COR-L47 (cell line): Measurements from ENCODE around the gene CHST15.

Experiments used
- DNase-seq: peaks from one replicate; lab custom pipeline; 2025; lab: John Stamatoyannopoulos, UW

Gene CHST15

DNA sequence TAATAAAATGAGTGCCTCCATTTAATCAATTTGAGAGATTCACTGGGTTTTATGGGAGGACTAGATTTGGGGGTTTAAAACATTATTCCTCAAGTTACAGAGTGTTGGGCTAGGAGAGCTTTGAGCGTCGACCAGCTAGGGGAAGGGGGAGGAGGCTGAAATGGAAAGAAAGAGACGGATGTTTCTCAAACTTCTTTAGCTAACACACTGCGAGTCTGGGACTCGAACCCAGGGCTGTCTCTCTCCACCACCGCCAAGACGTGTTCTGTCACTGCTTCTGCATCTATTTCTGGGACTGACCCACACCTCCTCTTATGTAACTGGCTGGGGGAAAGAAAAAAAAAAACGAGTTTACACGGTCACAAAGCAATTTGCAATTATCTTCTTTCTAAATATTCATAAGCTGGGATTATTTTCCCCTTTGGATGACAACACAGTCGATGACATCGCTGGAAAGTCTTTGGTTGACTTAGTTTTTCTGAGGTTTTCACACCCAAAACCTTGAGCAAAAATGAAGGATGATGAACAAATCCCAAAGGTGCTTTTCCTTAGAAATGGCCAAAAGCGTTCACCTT lies 27.2 kb downstream of the CHST15 start:
- no peak for DNase-seq

DNA sequence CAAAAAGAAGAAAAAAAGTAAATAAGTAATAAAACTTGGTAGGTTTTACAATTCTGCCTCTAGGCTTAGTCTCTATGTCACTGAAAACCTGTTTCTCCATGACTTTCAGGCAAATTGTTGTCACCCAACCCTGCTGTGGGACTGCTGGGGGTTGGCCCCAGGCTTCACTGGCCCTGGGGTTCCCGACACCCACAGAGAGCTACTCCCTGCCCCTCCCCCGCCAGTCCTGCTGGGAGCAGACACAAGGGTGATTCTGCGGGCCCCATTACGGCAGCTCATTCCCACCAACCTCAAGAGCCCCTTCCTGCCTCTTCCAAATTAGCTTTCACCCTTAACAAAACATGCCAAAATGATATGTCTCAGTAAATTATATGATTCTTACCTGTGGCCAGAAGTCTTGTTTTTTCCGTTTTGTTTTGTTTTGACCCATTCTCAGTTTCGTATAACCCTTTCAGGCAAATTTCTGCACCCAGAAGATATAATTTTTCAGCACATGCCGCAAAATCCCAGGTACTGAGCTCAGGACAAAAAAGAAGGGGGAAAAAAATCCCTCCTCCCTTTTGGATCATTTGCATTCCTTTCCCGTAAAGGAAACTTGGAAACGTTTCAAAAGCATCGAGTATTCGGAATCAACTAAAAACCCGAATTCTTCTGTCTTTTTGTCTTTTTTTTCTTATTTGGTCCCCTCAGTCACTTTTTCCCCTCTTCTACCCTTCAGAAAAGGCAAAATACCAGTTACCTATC lies 27.8 kb downstream of the CHST15 start:
- DNase-seq, result no peak

DNA sequence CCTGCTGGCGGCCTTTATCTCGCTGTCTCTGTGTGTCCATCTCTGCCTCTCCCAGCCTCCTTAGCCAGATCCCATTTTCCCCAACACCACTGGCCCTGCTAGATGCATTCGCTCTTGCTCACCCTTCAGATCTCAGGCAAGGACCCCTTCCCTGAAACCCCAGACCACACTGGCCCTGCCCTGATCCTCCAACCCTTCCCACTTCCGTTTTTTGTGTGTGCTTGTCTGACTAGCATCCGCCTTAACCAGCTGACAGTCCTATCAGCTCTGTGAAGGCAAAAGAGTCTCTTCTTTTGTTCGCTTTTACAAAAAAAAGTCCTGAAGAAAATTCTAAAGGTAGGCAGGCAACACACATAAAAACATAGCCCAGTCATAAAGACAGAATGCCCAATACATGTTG lies 28.7 kb downstream of the CHST15 start:
- no peak for DNase-seq

DNA sequence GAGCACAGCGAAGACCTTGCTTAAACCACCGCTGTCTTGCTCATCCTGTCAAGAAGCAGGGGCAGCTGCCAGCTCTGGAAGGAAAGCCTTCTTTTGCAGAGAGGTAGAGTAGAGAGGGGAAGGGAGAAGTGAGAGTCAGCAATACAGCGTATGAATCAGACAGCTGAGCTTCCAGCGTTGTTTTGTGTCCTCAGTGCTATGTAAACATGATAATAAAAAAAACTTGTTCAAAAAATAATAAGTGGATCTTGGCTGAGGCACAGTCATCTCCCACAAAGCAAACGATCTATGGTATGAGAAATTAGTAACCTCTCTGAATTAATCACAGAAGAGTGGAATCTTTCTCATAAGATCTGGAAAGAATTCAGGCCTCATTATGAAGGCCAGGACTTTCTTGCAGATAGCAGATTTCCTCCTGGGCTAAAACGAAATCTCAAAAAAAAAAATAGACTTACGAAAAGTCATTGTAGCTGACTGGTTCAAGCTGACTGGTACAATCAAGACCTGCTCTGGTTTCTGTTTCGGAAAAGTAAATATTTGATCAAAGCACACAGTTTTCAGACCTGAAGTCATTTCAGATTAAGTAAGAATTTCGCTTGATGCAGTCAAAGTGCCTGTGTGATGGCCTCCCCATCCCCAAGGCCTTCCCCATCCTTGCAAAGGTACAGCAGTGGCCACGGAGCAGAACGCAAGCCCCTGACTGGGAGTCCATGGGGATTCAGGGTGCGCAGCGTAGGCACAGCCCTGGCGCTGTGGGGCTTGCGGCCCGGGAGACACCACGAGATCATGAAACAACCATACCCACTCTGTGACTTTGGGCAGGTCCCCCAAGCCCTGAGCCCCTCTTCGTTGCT lies 29.4 kb downstream of the CHST15 start:
- DNase-seq, result no peak

DNA sequence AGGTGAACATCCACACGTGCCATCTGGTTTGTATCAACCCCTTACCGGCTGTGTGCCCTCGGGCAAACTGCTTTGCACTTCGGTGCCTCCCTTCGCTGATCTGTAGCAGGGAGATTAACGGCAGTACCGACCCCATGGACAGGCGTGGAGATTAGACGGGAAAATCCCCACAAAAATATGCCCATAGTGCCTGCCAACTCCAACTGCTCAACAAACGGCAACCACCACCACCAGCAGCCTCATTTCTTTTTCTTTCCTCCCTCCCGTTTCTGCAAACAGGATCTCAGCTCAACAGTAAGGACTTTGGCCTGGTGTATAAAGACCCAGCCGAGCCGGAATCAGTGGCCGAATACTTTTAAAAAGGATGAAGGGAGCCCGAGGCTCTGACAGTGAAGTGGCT lies 31.0 kb downstream of the CHST15 start:
- no peak for DNase-seq

DNA sequence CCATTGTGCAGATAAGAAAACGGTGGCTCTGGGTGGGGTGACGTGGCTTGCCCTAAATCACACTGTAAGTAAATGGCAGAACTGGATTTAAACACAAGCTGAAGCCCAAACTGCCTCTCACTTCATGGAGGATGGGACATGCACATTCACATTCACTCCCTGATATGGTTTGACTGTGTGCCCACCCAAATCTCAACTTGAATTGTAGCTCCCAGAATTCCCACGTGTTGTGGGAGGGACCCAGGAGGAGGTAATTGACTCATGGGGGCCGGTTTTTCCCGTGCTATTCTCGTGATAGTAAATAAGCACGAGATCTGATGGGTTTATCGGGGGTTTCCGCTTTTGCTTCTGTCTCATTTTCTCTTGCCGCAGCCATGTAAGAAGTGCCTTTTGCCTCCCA lies 32.4 kb downstream of the CHST15 start:
- no peak for DNase-seq

DNA sequence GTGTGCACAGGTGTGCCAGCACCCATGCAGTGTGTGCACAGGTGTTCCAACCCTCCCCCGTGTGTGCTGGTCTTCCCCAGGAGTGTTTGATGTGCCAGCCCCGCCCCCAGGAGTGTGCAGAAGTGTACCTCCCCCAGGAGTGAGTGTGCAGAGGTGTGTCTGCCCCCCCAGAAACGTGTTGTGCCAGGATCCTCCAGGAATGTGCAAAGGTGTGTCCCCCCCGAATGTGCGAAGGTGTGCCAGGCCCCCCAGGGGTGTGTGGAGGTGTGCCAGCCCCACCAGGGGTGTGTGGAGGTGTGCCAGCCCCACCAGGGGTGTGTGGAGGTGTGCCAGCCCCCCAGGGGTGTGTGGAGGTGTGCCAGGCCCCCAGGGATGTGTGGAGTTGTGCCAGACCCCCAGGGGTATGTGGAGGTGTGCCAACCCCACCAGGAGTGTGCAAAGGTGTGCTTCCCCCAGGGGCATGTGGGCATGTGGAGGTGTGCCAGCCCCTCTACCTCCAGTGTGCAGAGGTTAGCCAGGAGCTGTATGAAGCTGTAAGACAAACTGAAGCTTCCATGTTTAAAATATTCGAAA lies 33.2 kb downstream of the CHST15 start:
- DNase-seq, result no peak

DNA sequence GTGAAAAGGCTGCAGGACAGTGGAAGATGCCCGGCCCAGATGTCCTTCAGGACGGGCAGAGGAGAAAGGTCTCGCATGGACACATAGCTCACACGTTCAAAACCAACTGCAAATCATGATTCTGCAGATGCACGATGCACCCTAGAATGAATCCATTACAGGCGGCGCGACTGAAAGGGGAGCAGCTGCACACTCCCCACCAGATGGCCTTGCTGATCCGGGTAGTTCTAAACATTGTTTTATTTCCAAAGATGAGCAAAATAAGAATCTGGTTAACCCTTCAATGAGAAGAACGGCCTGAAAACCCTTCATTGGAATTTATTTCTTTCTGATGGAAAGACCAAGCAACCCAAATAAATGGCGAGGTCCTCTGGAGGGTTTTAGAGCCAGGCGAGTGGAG lies 33.8 kb downstream of the CHST15 start:
- no peak for DNase-seq

DNA sequence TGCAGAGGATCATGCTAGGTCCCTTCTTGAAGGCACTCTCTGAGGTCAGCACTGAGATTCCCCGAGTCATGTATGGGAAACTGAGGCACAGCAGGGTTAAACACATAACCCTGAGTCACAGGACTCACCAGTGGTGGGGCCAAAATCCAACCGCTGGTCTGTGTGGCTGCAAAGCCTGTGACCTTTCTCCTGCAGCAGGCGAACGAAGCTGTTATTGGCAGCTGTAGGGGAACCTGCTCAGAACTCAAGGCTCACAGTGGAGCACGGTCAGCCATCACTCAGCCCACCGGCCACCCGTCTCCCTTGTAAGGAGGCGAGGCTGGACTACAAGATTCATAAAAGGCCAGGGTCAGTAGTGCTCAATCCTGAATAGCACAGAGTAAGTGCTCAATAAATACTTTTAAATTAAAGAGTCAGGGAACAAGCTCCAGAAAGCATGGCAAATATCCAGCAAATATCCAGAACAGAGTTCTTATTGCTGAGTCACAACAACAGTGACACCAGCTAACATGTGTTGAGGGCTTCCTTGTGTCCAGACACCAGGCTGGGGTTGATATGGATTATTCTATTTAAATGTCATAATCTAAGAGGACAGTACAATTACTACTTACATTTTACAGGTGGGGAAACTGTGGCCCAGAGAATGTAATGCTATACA lies 34.9 kb downstream of the CHST15 start:
- DNase-seq, result no peak

DNA sequence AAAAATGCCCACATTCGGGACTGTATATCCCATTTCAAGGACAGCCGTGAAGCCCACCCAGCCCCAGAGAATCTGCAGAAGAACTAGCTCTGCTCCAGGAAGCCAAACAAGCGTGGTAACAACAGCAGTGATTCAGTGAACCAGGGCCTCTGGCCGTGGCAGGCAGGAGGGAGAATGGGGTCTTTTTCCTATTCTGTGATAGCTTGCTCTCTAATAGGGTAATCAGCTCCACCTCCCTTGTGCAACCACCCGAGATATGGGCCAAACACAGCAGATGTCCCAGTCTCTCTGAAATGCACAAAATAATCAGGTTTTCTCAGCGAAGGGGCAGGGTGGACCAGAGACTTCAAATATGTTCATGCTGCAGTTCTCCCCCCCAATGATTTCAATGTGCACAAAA lies 35.8 kb downstream of the CHST15 start:
- DNase-seq, result no peak

DNA sequence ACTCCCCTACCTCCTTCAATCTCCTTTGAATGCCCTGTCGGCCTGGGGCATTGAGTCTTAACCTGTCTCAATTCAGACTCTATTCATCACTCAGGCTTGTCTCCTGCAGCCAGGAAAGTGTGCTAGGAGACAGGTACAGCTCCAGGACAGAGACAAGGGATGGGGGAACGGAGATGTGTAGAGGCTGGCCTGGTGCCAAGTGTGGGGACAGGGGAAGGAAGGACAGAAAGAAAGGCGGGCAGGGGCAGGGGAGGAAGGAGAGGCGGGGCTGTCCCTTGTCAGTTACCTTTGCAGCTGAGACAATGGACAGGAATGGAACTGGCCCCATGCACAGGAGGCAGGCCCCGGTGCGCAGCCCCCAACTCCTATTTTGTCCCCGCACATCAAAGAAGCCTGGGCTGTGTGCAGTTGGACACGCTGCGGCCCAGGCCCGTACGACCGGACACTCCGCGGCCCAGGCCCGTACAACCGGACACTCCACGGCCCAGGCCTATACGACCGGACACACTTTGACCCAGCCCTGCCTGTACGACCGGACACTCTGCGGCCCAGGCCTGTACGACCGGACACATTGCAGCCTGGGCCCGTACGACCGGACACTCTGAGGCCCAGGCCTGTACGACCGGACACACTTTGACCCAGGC lies 36.9 kb downstream of the CHST15 start:
- no peak for DNase-seq

DNA sequence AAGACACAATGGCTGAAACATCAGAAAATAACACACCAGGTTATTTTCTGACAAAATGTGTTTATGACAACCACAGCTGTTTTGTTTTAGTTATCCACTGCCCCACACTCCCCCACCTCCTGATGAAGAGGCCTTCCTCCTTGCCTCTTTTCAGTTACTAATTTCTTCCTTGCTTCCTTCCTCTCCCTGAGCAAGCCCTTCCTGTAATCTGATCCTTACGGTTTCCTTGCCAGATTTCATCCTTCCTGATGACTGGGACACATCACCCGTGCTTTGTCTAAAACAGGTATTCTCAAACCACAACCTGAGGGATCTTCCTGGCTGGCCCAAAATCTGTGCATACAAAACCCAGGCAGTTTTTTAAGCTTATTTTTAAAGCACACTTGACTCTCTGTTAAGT lies 39.4 kb downstream of the CHST15 start:
- no peak for DNase-seq

DNA sequence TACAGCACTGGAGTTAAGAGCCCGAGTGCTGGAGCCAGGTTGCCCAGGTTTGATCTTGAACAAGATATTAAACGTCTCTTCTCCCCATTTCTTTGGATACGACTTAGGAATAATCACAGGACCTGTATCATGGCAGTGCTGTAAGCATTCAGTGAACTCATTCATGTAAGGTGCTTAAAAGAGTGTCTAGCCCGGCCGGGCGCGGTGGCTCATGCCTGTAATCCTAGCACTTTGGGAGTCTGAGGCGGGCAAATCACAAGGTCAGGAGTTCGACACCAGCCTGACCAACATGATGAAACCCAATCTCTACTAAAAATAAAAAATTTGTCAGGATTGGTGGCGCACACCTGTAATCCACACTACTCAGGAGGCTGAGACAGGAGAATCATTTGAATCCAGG lies 40.8 kb downstream of the CHST15 start:
- DNase-seq, result no peak

DNA sequence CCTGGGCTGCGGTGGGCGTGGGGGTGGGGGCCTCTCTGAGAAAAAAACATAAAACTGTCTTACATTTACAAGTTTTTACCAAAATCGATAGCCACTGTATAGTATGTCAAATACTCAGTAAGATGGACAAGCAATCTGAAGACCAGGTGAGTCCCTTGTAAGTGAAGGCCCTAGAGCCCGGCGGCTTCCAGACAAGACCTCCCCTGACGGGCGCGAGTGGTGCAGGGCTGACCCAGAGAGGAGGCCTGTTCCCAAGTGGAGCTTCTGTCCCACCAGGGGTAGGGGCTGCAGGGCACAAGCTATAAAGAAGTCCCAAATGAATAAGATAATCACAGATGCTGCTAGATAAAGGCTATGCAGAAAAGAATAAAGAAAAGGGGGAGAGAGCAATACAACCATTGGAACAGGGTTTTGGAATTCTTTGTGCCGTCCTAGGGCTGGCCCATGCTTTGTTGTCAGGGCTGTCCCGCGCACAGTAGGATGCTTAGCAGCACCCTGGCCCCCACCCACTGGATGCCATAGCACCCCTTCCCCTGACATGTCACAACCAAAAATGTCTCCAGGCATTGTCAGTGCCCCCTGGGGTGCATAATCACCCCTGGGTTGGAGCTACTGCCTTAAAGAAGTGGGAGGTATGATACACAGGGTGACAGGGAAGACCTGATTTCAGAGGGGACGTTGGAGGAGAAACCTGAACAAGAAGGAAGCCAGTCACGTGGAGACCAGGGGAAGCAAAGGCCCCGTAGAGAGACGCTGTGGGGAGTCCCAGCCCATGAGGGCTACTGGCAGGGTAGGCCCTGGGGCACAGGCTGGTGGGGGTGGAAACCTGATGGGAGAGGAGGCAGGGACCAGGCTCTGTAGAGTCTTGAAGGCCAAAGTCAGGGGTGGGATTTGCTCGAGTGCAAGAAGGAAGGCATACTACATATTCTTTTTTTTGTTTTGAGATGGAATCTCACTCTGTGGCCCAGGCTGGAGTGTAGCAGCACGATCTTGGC lies 43.1 kb downstream of the CHST15 start:
- no peak for DNase-seq

DNA sequence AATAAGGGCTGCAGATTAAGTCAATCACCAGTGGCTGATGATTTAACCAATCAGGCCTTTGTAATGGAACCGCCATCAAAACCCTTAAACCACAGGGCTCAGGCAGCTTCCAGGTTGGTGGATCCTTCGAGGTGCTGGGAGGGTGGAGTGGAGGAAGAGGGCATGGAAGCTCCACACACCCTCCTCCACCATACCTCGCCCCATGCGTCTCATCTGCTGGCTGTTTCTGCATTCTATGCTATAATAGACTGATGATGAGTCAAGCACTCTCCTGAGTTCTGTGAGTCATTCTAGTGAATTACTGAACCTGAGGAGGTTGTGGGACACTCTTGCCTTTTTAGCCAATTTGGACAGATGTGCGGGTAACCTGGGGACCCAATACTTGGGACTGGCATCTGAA lies 43.9 kb downstream of the CHST15 start:
- no peak for DNase-seq

DNA sequence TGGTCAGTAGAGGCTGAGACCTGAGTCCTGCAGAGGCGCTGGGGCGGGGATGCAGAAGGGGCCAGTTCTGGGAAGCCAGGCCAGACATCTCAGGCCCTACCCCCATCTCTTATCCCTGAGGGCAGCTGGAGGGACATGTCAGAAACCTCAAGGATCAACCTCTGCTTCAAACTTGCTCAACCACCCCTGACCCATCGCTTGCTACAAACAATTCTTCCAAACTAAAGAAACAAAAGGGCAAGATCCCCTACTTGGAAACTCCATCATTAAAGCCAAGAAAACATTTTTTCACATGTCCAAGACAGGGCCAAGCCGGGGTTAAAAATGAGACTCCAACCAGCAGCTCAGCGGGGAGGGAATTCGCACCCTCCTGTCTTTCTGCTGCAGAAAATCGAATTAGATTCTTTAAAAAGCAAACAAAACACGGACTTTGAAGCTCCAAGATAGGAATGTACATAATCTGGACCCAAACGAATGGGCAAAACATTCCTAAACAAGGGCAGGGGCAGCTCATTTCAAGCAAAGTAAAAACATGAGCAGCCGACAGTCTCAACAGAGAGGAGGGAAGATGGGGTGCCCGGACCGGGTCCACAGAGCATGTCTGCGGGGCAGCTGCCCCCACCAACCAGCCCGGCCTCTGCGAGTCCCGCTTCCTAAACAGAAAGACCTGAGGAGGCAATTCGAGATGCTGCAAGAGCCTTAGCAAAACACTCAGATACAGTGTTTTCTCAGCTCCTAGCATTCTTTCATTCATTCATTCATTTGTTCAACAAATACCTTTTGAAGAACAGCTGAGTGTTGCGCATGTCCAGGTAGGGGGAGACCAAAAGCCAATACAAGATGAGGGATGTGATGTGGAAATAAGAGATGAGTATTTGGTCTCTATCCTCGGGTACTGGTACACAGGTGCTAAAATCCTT lies 44.8 kb downstream of the CHST15 start:
- no peak for DNase-seq

DNA sequence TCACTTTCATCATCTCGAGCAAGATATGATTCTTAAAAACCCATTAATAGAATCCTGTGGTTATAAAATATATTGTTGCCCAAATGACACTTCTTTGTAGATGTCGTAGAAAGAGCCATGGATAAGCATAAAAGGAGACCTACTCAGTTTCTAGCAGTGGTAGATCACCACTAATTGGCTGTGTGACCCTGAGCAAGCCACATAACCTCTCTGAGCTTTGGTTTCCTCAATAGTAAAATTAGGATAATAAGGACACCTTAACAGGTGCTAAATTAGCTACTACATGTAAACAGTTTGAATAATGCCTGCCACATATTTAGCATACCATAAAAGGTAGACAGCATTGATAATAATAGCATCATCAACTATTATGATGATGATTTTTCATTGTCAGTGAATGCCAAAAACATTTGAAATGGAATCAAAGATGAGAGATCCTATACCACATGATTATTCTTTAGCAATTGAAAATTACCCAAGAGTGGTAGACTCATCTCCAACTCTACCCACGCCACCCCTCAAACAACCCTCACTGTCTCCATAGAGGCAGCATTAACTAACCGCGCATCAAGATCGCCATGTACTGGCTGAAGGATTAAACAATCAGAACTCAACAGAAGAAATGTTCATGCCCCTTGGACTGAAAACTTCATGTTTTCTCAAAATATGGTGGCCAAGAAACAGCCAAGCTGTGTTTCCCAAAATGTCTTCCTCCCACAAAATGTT lies 45.8 kb downstream of the CHST15 start:
- DNase-seq, result no peak

DNA sequence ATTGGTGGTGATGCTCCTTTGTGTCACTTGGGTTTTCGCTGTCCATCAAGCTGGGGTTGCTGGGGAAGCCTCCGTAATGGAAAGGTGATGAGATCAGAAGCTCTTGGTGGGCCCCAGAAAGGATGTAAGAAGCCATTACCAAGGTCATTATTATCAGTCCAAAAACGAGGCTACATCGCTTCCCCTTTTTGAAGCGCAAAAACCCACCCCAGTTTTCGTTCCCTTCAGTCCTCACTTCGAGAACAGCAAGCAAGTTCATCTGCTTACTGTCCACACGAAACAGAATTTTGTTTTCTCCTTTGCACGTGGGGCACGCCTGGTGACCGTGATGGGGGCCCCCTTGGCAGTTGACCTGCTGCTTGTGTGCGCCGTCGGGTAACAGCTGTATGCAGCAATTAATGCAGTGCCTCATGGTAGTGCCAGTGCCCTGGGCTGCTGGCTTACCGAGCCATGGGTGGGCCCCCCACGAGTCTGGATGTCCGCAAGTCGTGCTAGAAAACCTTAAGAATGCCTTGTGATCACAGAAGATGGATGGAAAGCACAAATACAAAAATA lies 47.5 kb downstream of the CHST15 start:
- DNase-seq, result no peak
